ES-I3 (cell line): ENCODE results near the gene LRMDA.

ENCODE experiments used
- H3K36me3 ChIP-seq: 2 replicates; pipeline ENCODE4 v1.6.1; 2013; ENCODE audit warnings: mild to moderate bottlenecking, low read length, control low read depth, moderate library complexity; ENCODE audit not compliant: insufficient read depth
- H3K4me1 ChIP-seq: 2 replicates; pipeline ENCODE4 v1.6.1; 2013; ENCODE audit warnings: mild to moderate bottlenecking, control low read depth, low read length; ENCODE audit not compliant: insufficient read depth
- H3K9ac ChIP-seq: 2 replicates; pipeline ENCODE4 v1.6.1; 2013; ENCODE audit warnings: low read depth, mild to moderate bottlenecking, low read length, moderate library complexity
- H3K9me3 ChIP-seq: 2 replicates; pipeline ENCODE4 v1.6.1; 2013; ENCODE audit warnings: mild to moderate bottlenecking, low read length, moderate library complexity; ENCODE audit not compliant: control insufficient read depth, insufficient read depth

The LRMDA gene

GRCh38 chr10:75568450-75569130, 137.2 kb downstream of the LRMDA start:
- no peak overlapping the region for H3K9ac ChIP-seq

GRCh38 chr10:75569506-75569905, 138.1 kb downstream of the LRMDA start:
- Histone ChIP-seq H3K9ac (no peak overlapping the region), H3K4me1 (no peaks in the 10 kb centered on the region), H3K36me3 (no peaks in the 10 kb centered on the region), H3K9me3 (peaks cover 7% of the 10 kb centered on the region; the same call in 1 of the 2 replicates)

More at GRCh38 chr10:75568450-75569130, 137.2 kb downstream of the LRMDA start:
- H3K36me3 ChIP-seq, result no peaks in the 10 kb centered on the region
- H3K4me1 ChIP-seq, result no peaks in the 10 kb centered on the region
- H3K9me3 ChIP-seq, result peaks cover 7% of the 10 kb centered on the region; the same call in 1 of the 2 replicates

DNA sequence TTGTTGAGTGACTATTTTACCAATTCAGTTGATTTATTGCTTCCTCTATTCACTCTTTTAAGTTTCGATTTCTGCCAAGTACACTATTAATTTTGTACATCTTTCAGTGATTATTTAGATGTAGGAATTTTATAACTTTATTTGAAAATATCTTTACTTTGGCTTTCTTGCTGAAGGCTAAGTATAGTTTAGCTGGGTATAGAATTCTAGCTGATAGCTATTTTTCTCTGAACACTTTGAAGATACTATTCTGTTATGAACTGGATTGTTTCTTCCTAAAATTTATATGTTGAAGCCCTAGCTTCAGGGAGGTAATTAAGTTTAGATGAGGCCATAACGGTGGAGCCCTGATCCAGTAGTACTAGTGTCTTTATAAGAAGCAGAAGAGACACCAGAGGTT, 141.1 kb downstream of the LRMDA start:
- Histone ChIP-seq H3K4me1 (no peaks in the 10 kb centered on the region), H3K36me3 (no peaks in the 10 kb centered on the region), H3K9me3 (no peaks in the 10 kb centered on the region; the same call in 1 of the 2 replicates), H3K9ac (no peak overlapping the region)

GRCh38 chr10:75575940-75576339, 144.5 kb downstream of the LRMDA start:
- no peaks in the 10 kb centered on the region; the same call in 1 of the 2 replicates for H3K9me3 ChIP-seq
- H3K36me3 ChIP-seq, result no peaks in the 10 kb centered on the region
- H3K9ac ChIP-seq, result no peak overlapping the region
- no peaks in the 10 kb centered on the region for H3K4me1 ChIP-seq

DNA sequence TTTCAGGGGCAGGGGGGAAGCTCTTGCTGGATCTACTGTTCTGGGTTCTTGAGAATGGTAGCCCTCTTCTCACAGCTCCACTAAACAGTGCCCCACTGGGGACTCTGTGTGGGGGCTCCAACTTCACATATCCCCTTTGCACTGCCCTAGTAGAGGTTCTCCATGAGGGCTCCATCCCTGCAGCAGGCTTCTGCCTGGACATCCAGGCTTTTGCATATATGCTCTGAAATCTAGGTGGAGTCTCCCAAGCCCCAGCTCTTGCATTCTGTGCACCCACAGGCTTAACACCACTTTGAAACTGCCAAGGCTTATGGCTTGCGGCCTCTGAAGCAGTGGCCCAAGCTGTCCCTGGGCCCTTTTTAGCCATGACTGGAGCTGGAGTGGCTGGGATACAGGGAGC, 150.7 kb downstream of the LRMDA start:
- no peak overlapping the region for H3K9ac ChIP-seq
- no peaks in the 10 kb centered on the region for H3K9me3 ChIP-seq
- H3K36me3 ChIP-seq, result no peaks in the 10 kb centered on the region
- no peaks in the 10 kb centered on the region for H3K4me1 ChIP-seq

GRCh38 chr10:75585294-75585693, 153.9 kb downstream of the LRMDA start:
- Histone ChIP-seq H3K36me3 (no peaks in the 10 kb centered on the region), H3K9ac (no peak overlapping the region), H3K4me1 (no peaks in the 10 kb centered on the region), H3K9me3 (no peaks in the 10 kb centered on the region)

- H3K9me3 ChIP-seq, result no peaks in the 10 kb centered on the region
- H3K36me3 ChIP-seq, result no peaks in the 10 kb centered on the region
These were observed 155.4 kb downstream of the LRMDA start for GRCh38 chr10:75586814-75587213.

DNA sequence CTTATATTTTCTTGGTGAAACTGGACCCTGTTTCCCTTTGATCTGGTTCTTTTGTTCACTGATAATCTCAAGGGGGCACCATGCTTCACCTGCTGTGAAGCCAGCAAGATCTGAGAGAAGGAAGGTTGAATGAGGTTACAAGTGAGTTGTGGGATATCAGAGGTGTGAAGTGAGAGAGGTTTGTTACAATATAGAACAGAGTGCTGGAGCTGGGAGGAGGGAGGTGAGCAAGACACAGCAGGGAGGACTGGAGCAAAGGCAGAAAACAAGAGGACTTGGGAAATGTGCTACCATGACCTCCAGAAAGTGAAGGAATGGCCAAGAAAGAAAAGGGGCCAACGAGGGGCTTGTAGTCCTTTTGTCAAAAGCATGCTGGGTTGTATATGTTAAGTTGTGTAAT, 156.6 kb downstream of the LRMDA start:
- Histone ChIP-seq H3K9me3 (no peaks in the 10 kb centered on the region), H3K4me1 (no peaks in the 10 kb centered on the region), H3K36me3 (no peaks in the 10 kb centered on the region), H3K9ac (no peak overlapping the region)

More at GRCh38 chr10:75586814-75587213, 155.4 kb downstream of the LRMDA start:
- Histone ChIP-seq H3K9ac (no peak overlapping the region), H3K4me1 (no peaks in the 10 kb centered on the region)

DNA sequence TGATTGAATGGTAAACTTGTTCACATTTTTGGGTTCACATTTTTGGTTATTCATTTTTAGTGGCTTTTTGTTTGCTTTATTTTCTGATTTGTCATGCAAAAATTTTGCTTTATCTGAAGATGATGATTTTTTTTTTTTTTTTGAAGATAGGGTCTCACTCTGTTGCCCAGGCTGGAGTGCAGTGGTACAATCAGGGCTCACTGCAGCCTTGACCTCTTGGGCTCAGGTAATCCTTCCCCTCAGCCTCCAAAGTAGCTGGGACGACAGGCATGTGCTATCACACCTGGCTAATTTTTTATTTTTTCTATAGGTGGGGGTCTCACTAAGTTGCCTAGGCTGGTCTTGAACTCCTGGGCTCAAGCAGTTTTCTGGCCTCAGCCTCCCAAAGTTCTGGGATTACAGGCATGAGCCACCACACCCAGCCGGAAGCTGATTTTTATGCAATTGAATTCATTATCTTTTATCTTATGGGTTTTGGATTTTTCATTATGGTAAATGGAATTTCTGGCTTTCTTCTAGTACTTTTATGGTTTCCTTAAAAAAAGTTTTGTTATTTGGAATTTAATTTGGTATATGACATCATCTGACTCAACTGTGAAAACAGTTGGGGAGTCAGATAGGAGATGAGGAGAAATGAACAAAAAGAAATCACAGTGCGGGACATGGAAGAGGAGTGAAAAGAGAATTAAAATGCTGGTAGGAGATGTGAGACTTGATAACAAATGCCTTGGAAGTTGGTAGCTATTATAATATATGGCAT, 158.7 kb downstream of the LRMDA start:
- Histone ChIP-seq H3K36me3 (no peaks in the 10 kb centered on the region), H3K4me1 (no peaks in the 10 kb centered on the region), H3K9ac (no peak overlapping the region)

DNA sequence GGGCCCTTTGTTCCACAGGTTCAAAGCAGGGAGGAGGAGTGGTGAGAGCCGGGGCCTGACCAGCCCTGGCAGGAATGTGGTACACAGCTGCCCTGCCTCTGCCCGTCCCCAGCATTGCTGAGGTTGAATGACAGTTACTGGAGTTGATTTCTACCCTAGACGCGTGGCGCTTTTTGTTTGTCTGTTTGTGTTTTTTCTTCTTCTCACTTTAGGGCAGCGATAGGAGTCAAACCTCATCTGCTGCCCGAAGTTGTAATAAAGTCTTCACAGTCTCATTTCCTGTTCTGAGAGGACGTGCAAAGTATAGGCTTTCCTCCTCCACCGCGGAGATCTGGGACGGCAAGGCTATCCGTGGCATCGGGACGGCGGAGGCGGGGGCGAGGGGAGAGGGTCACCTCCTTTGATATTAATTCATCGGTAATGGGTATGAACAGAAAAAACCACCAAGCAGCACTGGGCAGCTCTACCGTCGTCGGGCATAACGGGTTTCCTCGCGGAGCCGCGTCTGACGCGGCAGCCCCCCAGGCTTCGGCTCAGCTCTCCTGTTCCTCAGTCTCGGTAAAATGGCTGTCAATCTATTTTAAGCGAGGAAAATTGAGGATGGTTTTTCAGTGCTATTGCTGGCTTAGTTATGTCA, 160.8 kb downstream of the LRMDA start:
- 0 out of 2 replicates have a peak, but pooled peaks cover 3% of the 10 kb centered on the region for H3K4me1 ChIP-seq
- H3K36me3 ChIP-seq, result no peaks in the 10 kb centered on the region
- no peaks in the 10 kb centered on the region for H3K9me3 ChIP-seq
- no peak overlapping the region for H3K9ac ChIP-seq

More for the DNA sequence above, 158.7 kb downstream of the LRMDA start:
- no peaks in the 10 kb centered on the region for H3K9me3 ChIP-seq

GRCh38 chr10:75592791-75593643, 161.6 kb downstream of the LRMDA start:
- H3K9ac ChIP-seq, result no peak overlapping the region
- peaks cover 6% of the 10 kb centered on the region; the same call in 1 of the 2 replicates for H3K4me1 ChIP-seq
- no peaks in the 10 kb centered on the region for H3K9me3 ChIP-seq
- no peaks in the 10 kb centered on the region for H3K36me3 ChIP-seq

GRCh38 chr10:75593692-75594556, 162.5 kb downstream of the LRMDA start:
- Histone ChIP-seq H3K36me3 (no peaks in the 10 kb centered on the region), H3K9ac (no peak overlapping the region), H3K9me3 (no peaks in the 10 kb centered on the region), H3K4me1 (peaks cover 9% of the 10 kb centered on the region; the same call in 1 of the 2 replicates)

DNA sequence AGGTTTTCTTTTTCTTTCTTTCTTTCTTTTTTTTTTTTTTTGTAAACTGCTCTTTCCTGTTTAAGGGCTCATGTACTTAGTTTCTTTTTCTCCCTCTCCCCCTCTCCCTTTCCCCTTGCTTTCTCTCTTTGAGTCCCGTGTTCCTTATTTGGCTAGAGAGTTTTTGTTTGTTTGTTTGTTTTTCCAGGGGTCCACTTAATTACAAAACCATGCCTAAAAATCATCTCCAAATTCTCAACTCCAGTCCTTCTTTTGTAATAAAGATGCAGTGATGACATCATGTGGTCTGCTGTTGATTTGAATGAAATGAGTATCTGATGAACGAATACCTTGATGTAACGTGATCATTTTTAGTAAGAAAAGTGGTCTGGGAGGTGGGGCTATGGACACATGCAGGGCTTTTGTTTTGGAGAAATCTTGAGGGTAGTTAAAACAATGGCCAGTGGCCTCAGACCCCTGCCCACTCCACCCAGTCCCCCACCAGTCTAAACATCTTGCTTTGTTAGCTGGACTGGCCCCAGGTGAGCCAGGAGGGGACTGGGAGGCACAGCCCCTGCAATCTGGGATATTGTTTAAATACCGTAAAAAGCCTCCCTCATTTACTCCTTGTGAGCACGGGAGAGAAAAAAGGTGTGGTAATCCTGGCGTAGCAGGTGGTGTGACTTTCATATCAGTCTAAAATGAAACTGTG, 165.7 kb downstream of the LRMDA start:
- Histone ChIP-seq H3K9ac (no peak overlapping the region), H3K4me1 (peaks cover 23% of the 10 kb centered on the region), H3K9me3 (no peaks in the 10 kb centered on the region), H3K36me3 (no peaks in the 10 kb centered on the region)
